K562 (cell line): ENCODE data around the gene VSIG10. TPM values are rescaled to one million over a fixed set of nuclear protein-coding genes. Genes with fewer than 3 reads are reported as not detected.

ENCODE experiments used
- CBX2 ChIP-seq: fragments of 200-600 bp; sonication (generic); IDR thresholded peaks from one replicate; pipeline ENCODE4 v1.6.1; 2012; ENCODE audit warnings: mild to moderate bottlenecking, low read length, inconsistent platforms; ENCODE audit not compliant: insufficient read depth, poor library complexity, severe bottlenecking
- CEBPG ChIP-seq, 3 experiments: fragments of 200-800 bp in 1 of 3; sonication (Bioruptor generic) in 1 of 3; sonication (generic) in 1 of 3; formaldehyde crosslinking in 1 of 3; IDR thresholded peaks in 2 of 3; conservative IDR thresholded peaks in 1 of 3; 2 replicates each; pipeline versions ENCODE4 v1.6.1 to v1.8.0; 2016 to 2022; ENCODE audit warnings: missing compliant biosample characterization in 2 of 3, missing genetic modification characterization in 2 of 3, mild to moderate bottlenecking in 1 of 3, missing genetic modification reagents in 1 of 3
- CHAMP1 ChIP-seq: fragments of 450-650 bp; IDR thresholded peaks from 2 replicates; pipeline ENCODE4 v1.6.1; 2016; ENCODE audit warnings: mild to moderate bottlenecking
- FOXK2 ChIP-seq, 2 experiments: fragments of 450-650 bp; IDR thresholded peaks in 1 of 2; conservative IDR thresholded peaks in 1 of 2; 2 replicates each; pipeline ENCODE4 v1.6.1; 2016; ENCODE audit warnings: low read depth in 2 of 2, mild to moderate bottlenecking in 1 of 2
- MAZ ChIP-seq, 2 experiments: fragments of 450-650 bp in 1 of 2; sonication (generic) in 1 of 2; formaldehyde crosslinking; IDR thresholded peaks in 1 of 2; conservative IDR thresholded peaks in 1 of 2; 2 replicates each; pipeline versions ENCODE4 v1.4.0 to v1.5.0; 2020; ENCODE audit warnings: mild to moderate bottlenecking in 1 of 2, missing genetic modification reagents in 1 of 2
- MNT ChIP-seq, 2 experiments: fragments of 450-650 bp; conservative IDR thresholded peaks; 2 replicates each; pipeline ENCODE4 v1.6.1; 2017; ENCODE audit warnings: mild to moderate bottlenecking in 2 of 2, moderate library complexity in 2 of 2
- NR3C1 ChIP-seq: sonication (generic); formaldehyde crosslinking; IDR thresholded peaks from 2 replicates; pipeline ENCODE4 v1.8.1; 2022; ENCODE audit warnings: missing genetic modification reagents
- POU5F1 ChIP-seq: fragments of 150-350 bp; IDR thresholded peaks from 2 replicates; pipeline ENCODE4 v1.6.1; 2014; ENCODE audit warnings: borderline replicate concordance, low read length, low read depth, mild to moderate bottlenecking; ENCODE audit not compliant: partially characterized antibody
- PYGO2 ChIP-seq: fragments of 450-650 bp; IDR thresholded peaks from 2 replicates; pipeline ENCODE4 v1.6.1; 2016; ENCODE audit warnings: mild to moderate bottlenecking, missing genetic modification characterization, moderate library complexity, missing compliant biosample characterization
- RUNX1 ChIP-seq: sonication (generic); IDR thresholded peaks from 2 replicates; pipeline ENCODE4 v1.6.1; 2016; ENCODE audit warnings: antibody characterized with exemption, low read depth
- SNRNP70 ChIP-seq: fragments of 200-400 bp; formaldehyde crosslinking; optimal IDR thresholded peaks from 2 replicates; pipeline ENCODE3; 2017; ENCODE audit warnings: low read depth, low read length
- STAT5B ChIP-seq: fragments of 250-450 bp; sonication (Bioruptor Pico); IDR thresholded peaks from 2 replicates; pipeline ENCODE4 v1.8.0; 2021; ENCODE audit warnings: mild to moderate bottlenecking, inconsistent platforms
- TFAM ChIP-seq: fragments of 250-450 bp; sonication (Bioruptor Pico); conservative IDR thresholded peaks from 2 replicates; pipeline ENCODE4 v1.5.0; 2021; ENCODE audit warnings: mild to moderate bottlenecking, moderate library complexity
- XRCC3 ChIP-seq: fragments of 450-650 bp; IDR thresholded peaks from 2 replicates; pipeline ENCODE4 v1.6.1; 2017; ENCODE audit warnings: mild to moderate bottlenecking, moderate library complexity
- ZFPM2 ChIP-seq: fragments of 250-450 bp; sonication (Bioruptor Pico); IDR thresholded peaks from 2 replicates; pipeline ENCODE4 v1.5.1; 2022; ENCODE audit warnings: mild to moderate bottlenecking
- ZNF311 ChIP-seq: fragments of 250-450 bp; sonication (Bioruptor Pico); IDR thresholded peaks from 2 replicates; pipeline ENCODE4 v1.4.0; 2020; ENCODE audit warnings: mild to moderate bottlenecking, moderate library complexity
- ZNF644 ChIP-seq: fragments of 200-800 bp; sonication (Bioruptor generic); IDR thresholded peaks from 2 replicates; pipeline ENCODE4 v1.6.1; 2016; ENCODE audit warnings: low read depth, missing genetic modification characterization, missing compliant biosample characterization
- ZZZ3 ChIP-seq: fragments of 450-650 bp; IDR thresholded peaks from 2 replicates; pipeline ENCODE4 v1.6.1; 2016; ENCODE audit warnings: antibody characterized with exemption, mild to moderate bottlenecking, moderate library complexity
- polyA plus RNA-seq, 8 experiments: library from polyadenylated mRNA; depleted of rRNA in 4 of 8; stranded (reverse) in 5 of 8; unstranded in 3 of 8; fragments of >200 nt; fragmentation: Nextera tagmentation in 2 of 8; fragmentation: Illumina TruSeq in 1 of 8; extraction: Ambion mirVana in 2 of 8; extraction: Trizol in 1 of 8; gene quantifications; 2 replicates each; pipeline versions ENCODE4 v1.2.1 to v1.2.3, GENCODE V29; 2011 to 2014; ENCODE audit warnings: inconsistent platforms in 1 of 8, missing spikeins in 1 of 8
- total RNA-seq, 7 experiments: library from RNA; depleted of rRNA in 6 of 7; stranded (reverse); fragments of >200 nt in 6 of 7; fragmentation: Illumina TruSeq in 2 of 7; extraction: Trizol in 2 of 7; gene quantifications; 2 replicates each; pipeline versions ENCODE4 v1.2.1 to v1.2.3, GENCODE V29; 2011 to 2021; ENCODE audit warnings: low replicate concordance in 1 of 7
- TF ChIP-seq, protein P1 (sequence below): fragments of 250-450 bp; sonication (Bioruptor Pico); IDR thresholded peaks from 2 replicates; pipeline ENCODE4 v1.5.0; 2021
- TF ChIP-seq, protein P2 (sequence below): IDR thresholded peaks from 3 replicates; pipeline ENCODE4 v1.6.1; 2011; ENCODE audit warnings: borderline replicate concordance, mild to moderate bottlenecking; ENCODE audit not compliant: insufficient read length, insufficient read depth

The VSIG10 gene
- total and polyA plus RNA-seq, 9 of the 15 experiments (the other 6 are each of a cell fraction or from before 2014, with no cell fraction given) = 4.1 to 8.8 (median 4.7) TPM

- TF ChIP-seq POU5F1 (no peak), SNRNP70 (no peak), ZZZ3 (no peak), MNT (conservative IDR thresholded peaks at IDR 0.05) (no peak; a peak in 1 of 4 replicates), XRCC3 (no peak), FOXK2 (conservative IDR thresholded peaks at IDR 0.05 in 1 of 2, IDR thresholded peaks at IDR 0.05 in 1 of 2; ENCODE audit: low read depth in 2 of 2) (0 out of 4 replicates have a peak, but pooled peaks of 1 of the 2 experiments have one; percentile 25), PYGO2 (no peak), RUNX1 (no peak), TFAM (CRISPR knock-in tag) (no peak), CHAMP1 (peak; percentile 87), STAT5B (CRISPR knock-in tag) (no peak), ZNF311 (no peak), ZNF644 (tag) (no peak), CBX2 (no peak), MAZ (CRISPR knock-in tag; conservative IDR thresholded peaks at IDR 0.05 in 1 of 2, IDR thresholded peaks at IDR 0.05 in 1 of 2) (peak in 1 of 2 experiments; percentile 37; a peak in 1 of 4 replicates), ZFPM2 (CRISPR knock-in tag) (no peak), CEBPG (CRISPR knock-in tag; IDR thresholded peaks at IDR 0.05) (no peak), CEBPG (tag; conservative IDR thresholded peaks at IDR 0.05 in 1 of 2, IDR thresholded peaks at IDR 0.05 in 1 of 2) (no peak), NR3C1 (CRISPR knock-in tag) (no peak)
- TF ChIP-seq, protein P1, sequence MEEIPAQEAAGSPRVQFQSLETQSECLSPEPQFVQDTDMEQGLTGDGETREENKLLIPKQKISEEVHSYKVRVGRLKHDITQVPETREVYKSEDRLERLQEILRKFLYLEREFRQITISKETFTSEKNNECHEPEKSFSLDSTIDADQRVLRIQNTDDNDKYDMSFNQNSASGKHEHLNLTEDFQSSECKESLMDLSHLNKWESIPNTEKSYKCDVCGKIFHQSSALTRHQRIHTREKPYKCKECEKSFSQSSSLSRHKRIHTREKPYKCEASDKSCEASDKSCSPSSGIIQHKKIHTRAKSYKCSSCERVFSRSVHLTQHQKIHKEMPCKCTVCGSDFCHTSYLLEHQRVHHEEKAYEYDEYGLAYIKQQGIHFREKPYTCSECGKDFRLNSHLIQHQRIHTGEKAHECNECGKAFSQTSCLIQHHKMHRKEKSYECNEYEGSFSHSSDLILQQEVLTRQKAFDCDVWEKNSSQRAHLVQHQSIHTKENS (CRISPR knock-in tag) = no peak
- TF ChIP-seq, protein P2, sequence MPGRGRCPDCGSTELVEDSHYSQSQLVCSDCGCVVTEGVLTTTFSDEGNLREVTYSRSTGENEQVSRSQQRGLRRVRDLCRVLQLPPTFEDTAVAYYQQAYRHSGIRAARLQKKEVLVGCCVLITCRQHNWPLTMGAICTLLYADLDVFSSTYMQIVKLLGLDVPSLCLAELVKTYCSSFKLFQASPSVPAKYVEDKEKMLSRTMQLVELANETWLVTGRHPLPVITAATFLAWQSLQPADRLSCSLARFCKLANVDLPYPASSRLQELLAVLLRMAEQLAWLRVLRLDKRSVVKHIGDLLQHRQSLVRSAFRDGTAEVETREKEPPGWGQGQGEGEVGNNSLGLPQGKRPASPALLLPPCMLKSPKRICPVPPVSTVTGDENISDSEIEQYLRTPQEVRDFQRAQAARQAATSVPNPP = no peak
Observed at GRCh38 chr12:118055144-118055557, 48.7 kb downstream of the VSIG10 start (continued).
